Stomach (tissue), 9 donors: ENCODE measurements around the gene SPAG9. TPM values are rescaled to one million over a fixed set of nuclear protein-coding genes. Genes with fewer than 3 reads are reported as not detected.

Experiments used
- DNase-seq, 2 donors: peaks; one replicate each; pipeline versions ENCODE4 v3.0.0 to v3.0.0-alpha.2; 2013 to 2019
- H3K27ac ChIP-seq, 5 donors: fragments of 200-600 bp in 4 of 5; sonication (generic) in 4 of 5; one replicate each; pipeline ENCODE4 v1.5.1; 2013 to 2019; ENCODE audit warnings: mild to moderate bottlenecking in 1 of 5, moderate library complexity in 1 of 5
- H3K27me3 ChIP-seq, 3 donors: fragments of 200-600 bp; sonication (generic); one replicate each; pipeline ENCODE4 v1.5.1; 2017 to 2019; ENCODE audit warnings: mixed run types in 1 of 3
- H3K36me3 ChIP-seq, 4 donors: fragments of 200-600 bp; sonication (generic); 1 replicate in 3 of 4; 2 replicates in 1 of 4; pipeline ENCODE4 v1.5.1; 2016 to 2019
- H3K4me1 ChIP-seq, 4 donors: fragments of 200-600 bp; sonication (generic); one replicate each; pipeline ENCODE4 v1.5.1; 2016 to 2019
- H3K4me3 ChIP-seq, 4 donors: fragments of 200-600 bp; sonication (generic) in 3 of 4; one replicate each; pipeline ENCODE4 v1.5.1; 2016 to 2019; ENCODE audit warnings: mild to moderate bottlenecking in 1 of 4
- H3K9me3 ChIP-seq, 4 donors: fragments of 200-600 bp; sonication (generic); one replicate each; pipeline ENCODE4 v1.5.1; 2016 to 2019
- EP300 ChIP-seq: sonication (generic); formaldehyde crosslinking; IDR thresholded peaks from one replicate; pipeline ENCODE4 v1.6.1; 2017; ENCODE audit warnings: antibody characterized with exemption
- POLR2A ChIP-seq, 4 donors: fragments of 450-650 bp; IDR thresholded peaks; one replicate each; pipeline ENCODE4 v1.6.1; 2016; ENCODE audit warnings: antibody characterized with exemption in 4 of 4, control low read depth in 2 of 4, mild to moderate bottlenecking in 1 of 4, moderate library complexity in 1 of 4
- POLR2AphosphoS5 ChIP-seq, 3 donors: sonication (generic); formaldehyde crosslinking; IDR thresholded peaks; one replicate each; pipeline ENCODE4 v1.6.1; 2016; ENCODE audit warnings: antibody characterized with exemption in 3 of 3
- WGBS, 5 donors: extraction: QIAGEN DNeasy Blood & Tissue Kit in 3 of 5; methylation state at CpG; one replicate each; pipeline versions ENCODE4 v1.1.5 to v1.1.7; 2013 to 2018; 5-methylcytosine and 5-hydroxymethylcytosine counted together
- intact Hi-C: fragments of 100-400 bp; cut with DNase I; formaldehyde crosslinking; loops from one replicate; pipeline ENCODE4 v1.15.1; 2023; ENCODE audit warnings: low total_unique reads
- polyA plus RNA-seq, 3 donors: library from polyadenylated mRNA; stranded (reverse); fragments of 200-250 nt; gene quantifications; one replicate each; pipeline ENCODE4 v1.2.3, GENCODE V29; 2013
- total RNA-seq, 5 donors: library from RNA; depleted of rRNA; stranded (reverse); fragments of >200 nt; gene quantifications; one replicate each; pipeline versions ENCODE4 v1.1.0 to v1.2.3, GENCODE V29; 2014 to 2016
- TF ChIP-seq, protein P1 (sequence below), 7 experiments: fragments of 450-650 bp in 4 of 7; fragments of 200-600 bp in 3 of 7; sonication (generic) in 3 of 7; IDR thresholded peaks; one replicate each; pipeline ENCODE4 v1.5.1; 2016 to 2019; ENCODE audit warnings: antibody characterized with exemption in 7 of 7, control low read depth in 2 of 7, mild to moderate bottlenecking in 1 of 7
- donor health status: healthy with polysubstance abuse.
- donor health status: Bipolar disorder and iron deficiency.
- donor health status: healthy.

Gene SPAG9
- total and polyA plus RNA-seq, 8 donors: 10.2 to 209 (median 56.5) TPM

DNA sequence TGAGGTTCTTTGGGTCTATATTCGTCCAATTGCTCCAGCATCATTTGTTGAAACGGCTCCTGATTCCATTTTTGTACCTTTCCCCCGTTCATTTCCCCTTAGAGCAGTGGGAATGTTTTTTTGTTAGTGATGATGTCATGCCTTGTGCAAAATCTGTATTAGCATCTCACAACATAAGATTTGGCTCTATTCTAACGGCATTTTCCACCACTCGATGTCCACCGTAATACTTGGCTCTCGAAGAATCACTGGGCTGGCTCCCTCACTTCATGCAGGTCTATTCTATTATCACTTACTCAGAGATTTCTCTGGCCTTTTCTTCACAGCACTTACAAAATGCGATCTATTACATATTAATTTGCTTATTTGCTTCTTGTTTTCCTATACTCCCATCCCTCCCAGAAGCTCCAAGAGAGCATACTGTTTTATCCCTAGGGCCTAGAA is 32.1 kb upstream of the SPAG9 start:
- intact Hi-C loops: loop anchor here (5.0 kb wide), 1 partner anchor 150 kb away; no protein-coding TSS in a partner anchor
- peak in 1 of 2 donors; percentile 64 for DNase-seq
- no peaks in the 10 kb centered on the region for H3K9me3 ChIP-seq
- H3K4me1 ChIP-seq: peaks cover 11 to 30% (median 19%) of the 10 kb centered on the region in 4 donors
- TF ChIP-seq, protein P1, sequence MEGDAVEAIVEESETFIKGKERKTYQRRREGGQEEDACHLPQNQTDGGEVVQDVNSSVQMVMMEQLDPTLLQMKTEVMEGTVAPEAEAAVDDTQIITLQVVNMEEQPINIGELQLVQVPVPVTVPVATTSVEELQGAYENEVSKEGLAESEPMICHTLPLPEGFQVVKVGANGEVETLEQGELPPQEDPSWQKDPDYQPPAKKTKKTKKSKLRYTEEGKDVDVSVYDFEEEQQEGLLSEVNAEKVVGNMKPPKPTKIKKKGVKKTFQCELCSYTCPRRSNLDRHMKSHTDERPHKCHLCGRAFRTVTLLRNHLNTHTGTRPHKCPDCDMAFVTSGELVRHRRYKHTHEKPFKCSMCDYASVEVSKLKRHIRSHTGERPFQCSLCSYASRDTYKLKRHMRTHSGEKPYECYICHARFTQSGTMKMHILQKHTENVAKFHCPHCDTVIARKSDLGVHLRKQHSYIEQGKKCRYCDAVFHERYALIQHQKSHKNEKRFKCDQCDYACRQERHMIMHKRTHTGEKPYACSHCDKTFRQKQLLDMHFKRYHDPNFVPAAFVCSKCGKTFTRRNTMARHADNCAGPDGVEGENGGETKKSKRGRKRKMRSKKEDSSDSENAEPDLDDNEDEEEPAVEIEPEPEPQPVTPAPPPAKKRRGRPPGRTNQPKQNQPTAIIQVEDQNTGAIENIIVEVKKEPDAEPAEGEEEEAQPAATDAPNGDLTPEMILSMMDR (IDR thresholded peaks at IDR 0.05): no peak
- TF ChIP-seq EP300: no peak
- TF ChIP-seq POLR2AphosphoS5 (IDR thresholded peaks at IDR 0.05): no peak
- H3K27ac ChIP-seq: peak overlapping the region; percentile 79 to 88 (median 86)
- peaks cover 0 to 11% (median 7%) of the 10 kb centered on the region in 4 donors for H3K36me3 ChIP-seq
- H3K27me3 ChIP-seq: no peaks in the 10 kb centered on the region
- WGBS, 5 donors: 9 to 16% (median 12%) methylated on average over 8 of the region's 8 CpGs
- H3K4me3 ChIP-seq: peak overlapping the region; percentile 31 to 96 (median 78)

DNA sequence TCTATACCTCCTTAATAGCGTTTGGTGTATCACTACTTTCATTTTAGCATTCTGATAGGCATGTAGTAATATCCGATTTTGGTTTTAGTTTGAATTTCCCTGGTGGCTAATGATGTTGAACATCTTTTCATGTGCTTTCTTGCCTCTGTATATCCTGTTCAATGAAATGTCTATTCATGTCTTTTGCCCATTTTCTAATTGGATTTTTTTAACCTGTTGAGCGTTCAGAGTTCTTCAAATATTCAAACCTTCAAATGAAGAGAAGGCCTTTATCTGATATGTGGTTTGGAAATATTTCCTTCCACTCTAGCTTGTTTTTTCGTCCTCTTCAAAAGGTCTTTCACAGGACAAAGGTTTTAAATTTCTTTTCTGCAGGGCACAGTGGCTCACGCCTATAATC is 30.3 kb upstream of the SPAG9 start:
- intact Hi-C loops: loop anchor here (5.0 kb wide), 1 partner anchor 149 kb away; no protein-coding TSS in a partner anchor
- no peak overlapping the region for H3K4me3 ChIP-seq
- no peak overlapping the region for H3K27ac ChIP-seq
- TF ChIP-seq, protein P1 (IDR thresholded peaks at IDR 0.05): no peak
- TF ChIP-seq POLR2A (IDR thresholded peaks at IDR 0.05): no peak
- no peak for TF ChIP-seq POLR2AphosphoS5 (IDR thresholded peaks at IDR 0.05)
- TF ChIP-seq EP300: no peak
- H3K4me1 ChIP-seq: peaks cover 11 to 30% (median 19%) of the 10 kb centered on the region in 4 donors
- no peaks in the 10 kb centered on the region for H3K27me3 ChIP-seq
- WGBS, 5 donors: 76 to 82% (median 78%) methylated on average over 5 of the region's 5 CpGs
- no peaks in the 10 kb centered on the region for H3K36me3 ChIP-seq
- H3K9me3 ChIP-seq: no peaks in the 10 kb centered on the region
- no peak for DNase-seq

DNA sequence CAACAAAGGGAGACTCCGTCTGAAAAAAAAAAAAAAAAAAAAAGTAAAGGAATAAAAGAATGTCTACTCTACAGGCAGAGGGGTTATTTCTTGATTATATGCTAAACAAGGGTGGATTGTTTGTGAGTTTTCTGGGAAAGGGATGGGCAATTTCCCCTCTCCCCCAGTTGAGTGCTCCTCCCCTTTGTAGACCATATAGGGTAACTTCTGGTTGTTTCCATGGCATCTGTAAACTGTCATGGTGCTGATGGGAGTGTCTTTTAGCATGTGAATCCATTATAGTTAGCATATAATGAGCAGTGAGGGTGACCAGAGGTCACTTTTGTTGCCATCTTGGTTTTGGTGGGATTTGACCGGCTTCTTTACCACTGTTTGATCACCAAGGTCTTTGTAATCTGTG is 28.5 kb upstream of the SPAG9 start:
- Histone ChIP-seq H3K9me3 (no peaks in the 10 kb centered on the region), H3K36me3 (no peaks in the 10 kb centered on the region), H3K27me3 (no peaks in the 10 kb centered on the region), H3K4me3 (no peak overlapping the region), H3K27ac (no peak overlapping the region), H3K4me1 (peaks cover 4 to 14% (median 8%) of the 10 kb centered on the region in 4 donors)
- DNase-seq: no peak
- intact Hi-C loops: no loop called here
- TF ChIP-seq EP300: no peak
- no peak for TF ChIP-seq POLR2A (IDR thresholded peaks at IDR 0.05)
- TF ChIP-seq, protein P1 (IDR thresholded peaks at IDR 0.05): no peak
- TF ChIP-seq POLR2AphosphoS5 (IDR thresholded peaks at IDR 0.05): no peak
- 81 to 93% (median 90%) methylated on average over 1 to 2 of the region's 2 CpGs for WGBS, 5 donors

DNA sequence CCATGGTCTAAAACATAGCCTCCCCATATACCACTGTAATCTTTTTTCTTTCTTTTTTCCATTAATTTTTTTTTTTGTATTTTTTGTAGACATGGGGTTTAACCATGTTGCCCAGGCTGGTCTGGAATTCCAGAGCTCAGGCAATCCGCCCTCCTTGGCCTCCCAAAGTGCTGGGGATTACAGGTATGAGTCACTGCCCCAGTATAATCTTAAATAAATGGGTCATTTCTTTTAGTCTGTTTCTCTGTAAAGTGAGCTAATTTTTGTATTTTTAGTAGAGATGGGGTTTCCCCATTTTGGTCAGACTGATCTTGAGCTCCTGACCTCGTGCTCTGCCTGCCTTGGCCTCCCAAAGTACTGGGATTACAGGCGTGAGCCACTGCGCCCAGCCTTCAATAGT is 27.0 kb upstream of the SPAG9 start:
- no peaks in the 10 kb centered on the region for H3K27me3 ChIP-seq
- intact Hi-C loops: no loop called here
- peaks cover 0 to 5% (median 2%) of the 10 kb centered on the region in 4 donors for H3K4me1 ChIP-seq
- WGBS, 5 donors: 69 to 77% (median 72%) methylated on average over 4 of the region's 4 CpGs
- TF ChIP-seq POLR2A (IDR thresholded peaks at IDR 0.05) (no peak), EP300 (no peak), POLR2AphosphoS5 (IDR thresholded peaks at IDR 0.05) (no peak)
- TF ChIP-seq, protein P1 (IDR thresholded peaks at IDR 0.05): no peak
- DNase-seq: no peak
- H3K27ac ChIP-seq: no peak overlapping the region
- H3K4me3 ChIP-seq: no peak overlapping the region
- no peaks in the 10 kb centered on the region for H3K9me3 ChIP-seq
- H3K36me3 ChIP-seq: no peaks in the 10 kb centered on the region
